Ovary (tissue), 9 donors: ENCODE measurements around the gene GLE1. TPM values are rescaled to one million over a fixed set of nuclear protein-coding genes. Genes with fewer than 3 reads are reported as not detected.
A peak's percentile ranks its signal among the peaks of the same experiment; 100 is the strongest.

Experiments
- DNase-seq, 5 donors: peaks; one replicate each; pipeline ENCODE4 v3.0.0-alpha.2; 2019 to 2020
- H3K27ac ChIP-seq, 2 donors: fragments of 200-600 bp; one replicate each; pipeline versions ENCODE4 v1.5.1 to v1.8.0; 2019 to 2022
- H3K27me3 ChIP-seq: fragments of 200-600 bp; one replicate; pipeline ENCODE4 v1.8.0; 2022
- H3K36me3 ChIP-seq: fragments of 200-600 bp; sonication (generic); one replicate; pipeline ENCODE4 v1.5.1; 2019
- H3K4me1 ChIP-seq: one replicate; pipeline ENCODE4 v1.8.1; 2013; ENCODE audit warnings: mild to moderate bottlenecking, moderate library complexity; ENCODE audit not compliant: insufficient read depth
- H3K4me3 ChIP-seq: fragments of 200-600 bp; sonication (generic); one replicate; pipeline ENCODE4 v1.5.1; 2017
- H3K9me3 ChIP-seq, 2 donors: fragments of 200-600 bp in 1 of 2; sonication (generic) in 1 of 2; one replicate each; pipeline versions ENCODE4 v1.5.1 to v1.8.1; 2013 to 2019; ENCODE audit warnings: mild to moderate bottlenecking in 1 of 2, moderate library complexity in 1 of 2
- EP300 ChIP-seq: sonication (generic); formaldehyde crosslinking; IDR thresholded peaks from one replicate; pipeline ENCODE4 v1.6.1; 2017; ENCODE audit warnings: antibody characterized with exemption
- POLR2A ChIP-seq: fragments of 450-650 bp; IDR thresholded peaks from one replicate; pipeline ENCODE4 v1.6.1; 2017; ENCODE audit warnings: antibody characterized with exemption, mild to moderate bottlenecking, moderate library complexity
- WGBS, 3 donors: extraction: QIAGEN DNeasy Blood & Tissue Kit in 1 of 3; methylation state at CpG; one replicate each; pipeline versions ENCODE4 v1.1.5 to v1.1.7; 2013 to 2017; 5-methylcytosine and 5-hydroxymethylcytosine counted together
- intact Hi-C, 4 donors: fragments of 100-400 bp; cut with DNase I; formaldehyde crosslinking; loops; one replicate each; pipeline versions ENCODE4 v1.11.0 to v1.15.1; 2022 to 2023
- polyA plus RNA-seq, 2 donors: library from polyadenylated mRNA; stranded (reverse); fragments of 200-250 nt in 1 of 2; fragments of 350-450 nt in 1 of 2; fragmentation: Illumina TruSeq in 1 of 2; extraction: RNeasy Lipid Tissue Mini Kit (QIAGEN cat#74804) in 1 of 2; gene quantifications; one replicate each; pipeline ENCODE4 v1.2.3, GENCODE V29; 2013 to 2014
- total RNA-seq, 7 donors: library from RNA; depleted of rRNA in 2 of 7; stranded (reverse); fragments of >200 nt in 2 of 7; fragmentation: NEBNext Ultra II Directional in 3 of 7; extraction: Animal tissue kit (Norgen Biotek cat#: 25700) in 3 of 7; gene quantifications; one replicate each; pipeline versions ENCODE4 v1.1.0 to v1.2.4, GENCODE V29; 2016 to 2023
- TF ChIP-seq, protein P1 (sequence below), 3 donors: fragments of 450-650 bp in 2 of 3; fragments of 200-600 bp in 1 of 3; IDR thresholded peaks; one replicate each; pipeline versions ENCODE4 v1.5.1 to v1.8.0; 2016 to 2022; ENCODE audit warnings: antibody characterized with exemption in 3 of 3, mild to moderate bottlenecking in 1 of 3
- donor health status: DM: no; HTN: no; CAD: no; lungs with moderate emphysema.
- donor health status: DM: no; HTN: no; CAD: no.
- donor health status: Bipolar disorder and iron deficiency.
- donor health status: DM: yes; HTN: yes; CAD: no.
- donor health status: DM: no; HTN: no; CAD: no.
- donor health status: DM: yes; HTN: yes; CAD: no.

Gene GLE1
- total and polyA plus RNA-seq, 9 donors: 12.4 to 28.2 (median 19.0) TPM

- intact Hi-C loops: loop anchor here in 2 of 4 donors (2.0 to 5.0 kb wide), 2 partner anchors 137 to 189 kb away; partner anchors contain the start of gene SET (in 1 of the 2)
Measured at GRCh38 chr9:128551657-128552152, 47.2 kb downstream of the GLE1 start.

GRCh38 chr9:128552153-128552743 is 47.7 kb downstream of the GLE1 start, which contains the start of gene SPTAN1:
Gene SPTAN1, plus strand, starts transcription at chr9:128552587. Its CDS starts 14,154 bp downstream, at chr9:128566741.
- H3K9me3 ChIP-seq: no peaks in the 10 kb centered on the region
- intact Hi-C loops: loop anchor here in 2 of 4 donors (2.0 to 5.0 kb wide), 2 partner anchors 137 to 190 kb away; partner anchors contain the start of gene SET (in 1 of the 2)
- WGBS, 3 donors: 0 to 1% (median 1%) methylated on average over 27 to 81 of the region's 81 CpGs
- peak; percentile 92 to 97 (median 96) for DNase-seq
- peaks cover 8% of the 10 kb centered on the region for H3K4me1 ChIP-seq
- peak; percentile 99 for TF ChIP-seq POLR2A
- TF ChIP-seq, protein P1, sequence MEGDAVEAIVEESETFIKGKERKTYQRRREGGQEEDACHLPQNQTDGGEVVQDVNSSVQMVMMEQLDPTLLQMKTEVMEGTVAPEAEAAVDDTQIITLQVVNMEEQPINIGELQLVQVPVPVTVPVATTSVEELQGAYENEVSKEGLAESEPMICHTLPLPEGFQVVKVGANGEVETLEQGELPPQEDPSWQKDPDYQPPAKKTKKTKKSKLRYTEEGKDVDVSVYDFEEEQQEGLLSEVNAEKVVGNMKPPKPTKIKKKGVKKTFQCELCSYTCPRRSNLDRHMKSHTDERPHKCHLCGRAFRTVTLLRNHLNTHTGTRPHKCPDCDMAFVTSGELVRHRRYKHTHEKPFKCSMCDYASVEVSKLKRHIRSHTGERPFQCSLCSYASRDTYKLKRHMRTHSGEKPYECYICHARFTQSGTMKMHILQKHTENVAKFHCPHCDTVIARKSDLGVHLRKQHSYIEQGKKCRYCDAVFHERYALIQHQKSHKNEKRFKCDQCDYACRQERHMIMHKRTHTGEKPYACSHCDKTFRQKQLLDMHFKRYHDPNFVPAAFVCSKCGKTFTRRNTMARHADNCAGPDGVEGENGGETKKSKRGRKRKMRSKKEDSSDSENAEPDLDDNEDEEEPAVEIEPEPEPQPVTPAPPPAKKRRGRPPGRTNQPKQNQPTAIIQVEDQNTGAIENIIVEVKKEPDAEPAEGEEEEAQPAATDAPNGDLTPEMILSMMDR (IDR thresholded peaks at IDR 0.05): peak in 1 of 3 donors; percentile 45
- peak; percentile 10 for TF ChIP-seq EP300
- peak within 1 kb of the TSS; percentile 80 for H3K4me3 ChIP-seq
- peak within 1 kb of the TSS; percentile 95 to 99 for H3K27ac ChIP-seq
- H3K36me3 ChIP-seq: no peaks in the 10 kb centered on the region
- H3K27me3 ChIP-seq: no peaks in the 10 kb centered on the region

More at GRCh38 chr9:128551657-128552152, 47.2 kb downstream of the GLE1 start:
- Histone ChIP-seq H3K4me1 (peaks cover 8% of the 10 kb centered on the region), H3K27ac (peak overlapping the region; percentile 70 to 88), H3K27me3 (no peaks in the 10 kb centered on the region), H3K9me3 (no peaks in the 10 kb centered on the region), H3K36me3 (no peaks in the 10 kb centered on the region), H3K4me3 (peak overlapping the region; percentile 80)
- DNase-seq: no peak
- TF ChIP-seq EP300: no peak
- peak; percentile 67 for TF ChIP-seq POLR2A
- TF ChIP-seq, protein P1 (IDR thresholded peaks at IDR 0.05): no peak
- 0 to 1% (median 1%) methylated on average over 22 of the region's 22 CpGs for WGBS, 3 donors

DNA sequence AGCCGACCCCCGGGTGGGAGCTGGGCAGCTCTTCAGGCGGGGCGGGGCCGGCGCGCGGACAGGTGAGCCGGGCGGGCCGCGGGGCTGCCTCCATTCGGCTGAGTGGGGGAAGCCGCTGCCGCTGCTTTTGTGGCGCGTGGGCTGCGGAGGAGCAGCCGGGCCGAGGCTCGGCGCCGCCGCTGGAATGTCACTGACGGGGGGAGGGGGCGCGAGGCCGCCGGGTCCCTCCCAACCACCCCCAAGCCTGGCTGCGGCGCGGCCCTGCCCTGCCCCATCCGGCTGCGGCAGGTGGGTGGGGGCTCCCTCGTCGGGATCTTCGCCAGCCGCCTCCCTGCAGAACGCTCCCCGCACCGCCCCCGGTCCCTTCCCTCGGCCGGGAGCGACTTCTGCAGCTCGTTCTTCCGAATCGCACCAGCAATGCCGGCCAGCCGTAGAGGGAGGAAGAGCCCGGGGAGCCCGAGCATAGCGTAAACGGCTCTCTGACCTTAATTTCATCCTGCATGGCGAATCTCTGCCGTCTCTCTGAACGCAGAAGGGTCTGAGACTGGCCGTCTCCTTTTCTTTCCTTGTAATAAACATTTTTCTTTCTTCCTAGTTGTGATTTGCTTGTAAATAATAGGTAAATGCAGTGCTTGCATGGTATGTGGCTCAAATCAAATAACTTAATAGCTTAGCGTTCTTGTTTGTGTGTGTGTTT is 48.4 kb downstream of the GLE1 start:
- H3K27ac ChIP-seq: peak overlapping the region; percentile 95 to 99
- H3K27me3 ChIP-seq: no peaks in the 10 kb centered on the region
- H3K4me1 ChIP-seq: peaks cover 8% of the 10 kb centered on the region
- intact Hi-C loops: loop anchor here in 2 of 4 donors (2.0 to 5.0 kb wide), 2 partner anchors 136 to 191 kb away; partner anchors contain the start of gene SET (in 1 of the 2)
- WGBS, 3 donors: 0 to 1% (median 1%) methylated on average over 24 to 59 of the region's 59 CpGs
- peak in 4 of 5 donors; percentile 63 to 79 (median 74) for DNase-seq
- H3K36me3 ChIP-seq: no peaks in the 10 kb centered on the region
- TF ChIP-seq, protein P1 (IDR thresholded peaks at IDR 0.05): no peak
- no peak for TF ChIP-seq EP300
- no peak for TF ChIP-seq POLR2A
- peak overlapping the region; percentile 80 for H3K4me3 ChIP-seq
- H3K9me3 ChIP-seq: no peaks in the 10 kb centered on the region

DNA sequence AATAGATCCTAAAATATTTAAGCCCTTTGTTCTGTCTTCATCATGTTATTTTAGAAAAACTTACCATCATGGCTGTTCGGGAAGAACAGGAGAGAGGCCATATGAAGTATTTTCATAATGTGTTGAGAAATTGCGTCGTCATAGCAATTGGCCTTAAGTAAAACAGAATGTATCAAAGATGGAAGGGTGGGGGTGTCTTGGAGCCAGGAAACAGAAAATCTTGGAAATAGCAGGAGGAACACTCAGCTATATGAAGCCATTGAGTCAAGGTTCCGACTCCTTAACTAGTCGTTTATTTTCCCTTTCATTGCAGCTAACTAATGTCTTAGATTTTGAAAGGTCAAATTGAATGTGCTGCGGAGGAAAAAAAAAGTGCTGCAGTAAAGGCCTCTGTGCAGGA is 49.2 kb downstream of the GLE1 start:
- H3K36me3 ChIP-seq: no peaks in the 10 kb centered on the region
- 5 to 9% (median 5%) methylated on average over 6 of the region's 6 CpGs for WGBS, 3 donors
- TF ChIP-seq EP300: no peak
- TF ChIP-seq POLR2A: no peak
- TF ChIP-seq, protein P1 (IDR thresholded peaks at IDR 0.05): no peak
- H3K9me3 ChIP-seq: no peaks in the 10 kb centered on the region
- no peak for DNase-seq
- peak overlapping the region; percentile 80 for H3K4me3 ChIP-seq
- intact Hi-C loops: loop anchor here in 2 of 4 donors (2.0 to 5.0 kb wide), 2 partner anchors 135 to 191 kb away; partner anchors contain the start of gene SET (in 1 of the 2)
- H3K27me3 ChIP-seq: no peaks in the 10 kb centered on the region
- peak overlapping the region in 1 of 2 donors; percentile 99 for H3K27ac ChIP-seq
- peaks cover 10% of the 10 kb centered on the region for H3K4me1 ChIP-seq
